ENCODE results near the gene SF3A1. TPM values are rescaled to one million over a fixed set of nuclear protein-coding genes. Genes with fewer than 3 reads are reported as not detected.

The SF3A1 gene
- polyA plus RNA-seq, 1 donor from 2014 or later, result 14.4 TPM

GRCh38 chr22:30317778-30318177 lies 38.9 kb downstream of the SF3A1 start:
- Histone ChIP-seq H2AFZ (ENCODE audit: low read depth, low read length) (no peak overlapping the region), H3K36me3 (ENCODE audit: insufficient read depth, low read length) (no peaks in the 10 kb centered on the region), H3K27me3 (ENCODE audit: insufficient read depth, low read depth, low read length) (no peaks in the 10 kb centered on the region), H3K4me3 (ENCODE audit: low read length) (no peak overlapping the region), H3K79me2 (replicated peaks; ENCODE audit: insufficient read depth, low read length) (no peaks in the 10 kb centered on the region), H3K4me2 (ENCODE audit: low read length) (no peak overlapping the region), H3K27ac (ENCODE audit: low read length) (no peak overlapping the region), H3K9me2 (ENCODE audit: insufficient read depth, low read length) (no peaks in the 10 kb centered on the region), H4K20me1 (ENCODE audit: insufficient read depth) (no peaks in the 10 kb centered on the region), H3F3A (ENCODE audit: insufficient read depth, low read length, poor library complexity, severe bottlenecking) (no peaks in the 10 kb centered on the region), H3K9ac (ENCODE audit: low read length) (no peak overlapping the region), H3K9me3 (ENCODE audit: low read length) (no peaks in the 10 kb centered on the region)
- no peak for TF ChIP-seq REST (IDR thresholded peaks at IDR 0.05; ENCODE audit: borderline replicate concordance)
- TF ChIP-seq EP300 (conservative IDR thresholded peaks at IDR 0.05; ENCODE audit: poor library complexity, severe bottlenecking), result no peak
- no peak for TF ChIP-seq RAD21 (conservative IDR thresholded peaks at IDR 0.05)
- TF ChIP-seq CTCF (IDR thresholded peaks at IDR 0.05; ENCODE audit: poor library complexity, severe bottlenecking), result no peak
- TF ChIP-seq MXI1 (conservative IDR thresholded peaks at IDR 0.05; ENCODE audit: poor library complexity, severe bottlenecking), result no peak
- TF ChIP-seq EZH2 (IDR thresholded peaks at IDR 0.05; ENCODE audit: borderline replicate concordance, insufficient read depth, low read length, poor library complexity, severe bottlenecking), result no peak
- no peak for TF ChIP-seq POLR2AphosphoS5 (IDR thresholded peaks at IDR 0.05)
- no peak for TF ChIP-seq SMC3 (conservative IDR thresholded peaks at IDR 0.05; ENCODE audit: poor library complexity)
- TF ChIP-seq TAF1 (IDR thresholded peaks at IDR 0.05; ENCODE audit: low read depth), result no peak

- no peak overlapping the region for H3K9ac ChIP-seq (ENCODE audit: low read length)
- no peaks in the 10 kb centered on the region for H3F3A ChIP-seq (ENCODE audit: insufficient read depth, low read length, poor library complexity, severe bottlenecking)
- H3K79me2 ChIP-seq (replicated peaks; ENCODE audit: insufficient read depth, low read length), result no peaks in the 10 kb centered on the region
- H3K27ac ChIP-seq (ENCODE audit: low read length), result no peak overlapping the region
- H3K4me3 ChIP-seq (ENCODE audit: low read length), result no peak overlapping the region
- no peaks in the 10 kb centered on the region for H3K27me3 ChIP-seq (ENCODE audit: insufficient read depth, low read depth, low read length)
- H3K9me3 ChIP-seq (ENCODE audit: low read length), result no peaks in the 10 kb centered on the region
- no peak overlapping the region for H2AFZ ChIP-seq (ENCODE audit: low read depth, low read length)
- H3K4me2 ChIP-seq (ENCODE audit: low read length), result no peak overlapping the region
- no peaks in the 10 kb centered on the region for H4K20me1 ChIP-seq (ENCODE audit: insufficient read depth)
- TF ChIP-seq TAF1 (IDR thresholded peaks at IDR 0.05; ENCODE audit: low read depth), result no peak
- no peak for TF ChIP-seq EP300 (conservative IDR thresholded peaks at IDR 0.05; ENCODE audit: poor library complexity, severe bottlenecking)
- TF ChIP-seq REST (IDR thresholded peaks at IDR 0.05; ENCODE audit: borderline replicate concordance), result no peak
- TF ChIP-seq EZH2 (IDR thresholded peaks at IDR 0.05; ENCODE audit: borderline replicate concordance, insufficient read depth, low read length, poor library complexity, severe bottlenecking), result no peak
- TF ChIP-seq POLR2AphosphoS5 (IDR thresholded peaks at IDR 0.05), result no peak
- no peak for TF ChIP-seq CTCF (IDR thresholded peaks at IDR 0.05; ENCODE audit: poor library complexity, severe bottlenecking)
- no peaks in the 10 kb centered on the region for H3K36me3 ChIP-seq (ENCODE audit: insufficient read depth, low read length)
- no peaks in the 10 kb centered on the region for H3K9me2 ChIP-seq (ENCODE audit: insufficient read depth, low read length)
These were observed 40.6 kb downstream of the SF3A1 start for GRCh38 chr22:30315962-30316576.
